IMR-90 (cell line): ENCODE measurements around the gene CDO1. TPM values are rescaled to one million over a fixed set of nuclear protein-coding genes. Genes with fewer than 3 reads are reported as not detected.

Experiments used
- ATAC-seq: fragments of 200-7000 bp; cut with Tn5 transposase; 2 replicates; pipeline ENCODE4 v1.9.1; 2020; ENCODE audit warnings: low read depth, mild to moderate bottlenecking, moderate library complexity
- BruUV-seq: library from RNA; stranded (reverse); fragments of 400-500 nt; replicated peaks from 2 replicates; lab custom pipeline; 2021; lab: Mats Ljungman, UMichigan
- CTCF ChIA-PET: fragments of 300-600 bp; formaldehyde crosslinking; extraction: SDS; loops from one replicate; lab custom pipeline; 2021; ENCODE audit warnings: antibody characterized with exemption; lab: Yijun Ruan, JAX
- POLR2A ChIA-PET: fragments of 300-600 bp; sonication (Branson Sonifier 250); formaldehyde crosslinking; loops from one replicate; lab custom pipeline; 2022; ENCODE audit warnings: antibody characterized with exemption; ENCODE audit not compliant: unreplicated experiment; lab: Charles Lee
- DNase-seq: peaks from one replicate; pipeline ENCODE4 v3.0.0; 2013
- H2AFZ ChIP-seq: replicated peaks from 2 replicates; pipeline ENCODE3; 2013; ENCODE audit warnings: low read length, mild to moderate bottlenecking; ENCODE audit not compliant: poor library complexity
- H2AK5ac ChIP-seq: 2 replicates; pipeline ENCODE4 v1.6.1; 2013; ENCODE audit warnings: low read depth, low read length, inconsistent platforms
- H2AK9ac ChIP-seq: replicated peaks from 2 replicates; pipeline ENCODE3; 2013; ENCODE audit warnings: mild to moderate bottlenecking, low read depth, low read length, moderate library complexity; ENCODE audit not compliant: poor library complexity
- H2BK120ac ChIP-seq: 2 replicates; pipeline ENCODE4 v1.6.1; 2013; ENCODE audit warnings: low read depth, low read length, inconsistent platforms
- H2BK15ac ChIP-seq: 3 replicates; pipeline ENCODE4 v1.6.1; 2013; ENCODE audit warnings: low read depth, low read length, inconsistent platforms
- H2BK20ac ChIP-seq: 2 replicates; pipeline ENCODE4 v1.6.1; 2013; ENCODE audit warnings: low read depth, mild to moderate bottlenecking, inconsistent platforms, low read length, moderate library complexity
- H2BK5ac ChIP-seq: 2 replicates; pipeline ENCODE4 v1.6.1; 2013; ENCODE audit warnings: mild to moderate bottlenecking, low read depth, low read length, inconsistent platforms; ENCODE audit not compliant: poor library complexity, severe bottlenecking
- H3K14ac ChIP-seq: replicated peaks from 2 replicates; pipeline ENCODE4 v1.6.1; 2013; ENCODE audit warnings: low read depth, low read length, inconsistent platforms
- H3K18ac ChIP-seq: 2 replicates; pipeline ENCODE4 v1.6.1; 2013; ENCODE audit warnings: low read depth, low read length, control low read depth
- H3K23ac ChIP-seq: 2 replicates; pipeline ENCODE4 v1.6.1; 2013; ENCODE audit warnings: low read depth, low read length, inconsistent platforms
- H3K27ac ChIP-seq: 2 replicates; pipeline ENCODE4 v1.5.1; 2013; ENCODE audit warnings: mild to moderate bottlenecking, control low read depth, low read length; ENCODE audit not compliant: insufficient read depth
- H3K27me3 ChIP-seq: 2 replicates; pipeline ENCODE4 v1.6.1; 2013; ENCODE audit warnings: low read length; ENCODE audit not compliant: control insufficient read depth, insufficient read depth
- H3K36me3 ChIP-seq: 2 replicates; pipeline ENCODE4 v1.6.1; 2013; ENCODE audit warnings: low read length, mixed read lengths; ENCODE audit not compliant: control insufficient read depth, insufficient read depth
- H3K4ac ChIP-seq: 2 replicates; pipeline ENCODE4 v1.6.1; 2013; ENCODE audit warnings: low read depth, low read length, inconsistent platforms
- H3K4me1 ChIP-seq: 2 replicates; pipeline ENCODE4 v1.6.1; 2013; ENCODE audit warnings: low read length, mixed read lengths; ENCODE audit not compliant: control insufficient read depth, insufficient read depth
- H3K4me2 ChIP-seq: 2 replicates; pipeline ENCODE4 v1.6.1; 2013; ENCODE audit warnings: low read depth, mild to moderate bottlenecking, control low read depth, low read length, moderate library complexity
- H3K4me3 ChIP-seq: 2 replicates; pipeline ENCODE4 v1.5.1; 2013; ENCODE audit warnings: low read depth, mild to moderate bottlenecking, control low read depth, low read length, moderate library complexity; ENCODE audit not compliant: insufficient read depth
- H3K56ac ChIP-seq: 2 replicates; pipeline ENCODE4 v1.6.1; 2013; ENCODE audit warnings: low read length, inconsistent platforms; ENCODE audit not compliant: insufficient read depth; ENCODE audit errors: extremely low read depth
- H3K79me1 ChIP-seq, 2 experiments: 2 replicates each; pipeline ENCODE4 v1.6.1; 2013; ENCODE audit warnings: low read length in 2 of 2, inconsistent platforms in 1 of 2, low read depth in 1 of 2
- H3K9ac ChIP-seq: 2 replicates; pipeline ENCODE4 v1.6.1; 2013; ENCODE audit warnings: low read depth, low read length, control low read depth
- H3K9me1 ChIP-seq: 2 replicates; pipeline ENCODE4 v1.6.1; 2013; ENCODE audit warnings: low read length, inconsistent platforms; ENCODE audit not compliant: insufficient read depth
- H3K9me3 ChIP-seq: 2 replicates; pipeline ENCODE4 v1.6.1; 2013; ENCODE audit warnings: low read length; ENCODE audit not compliant: control insufficient read depth, insufficient read depth
- H4K20me1 ChIP-seq: 2 replicates; pipeline ENCODE4 v1.6.1; 2013; ENCODE audit warnings: low read length, inconsistent platforms; ENCODE audit not compliant: insufficient read depth
- H4K5ac ChIP-seq: 2 replicates; pipeline ENCODE4 v1.6.1; 2013; ENCODE audit warnings: mild to moderate bottlenecking, low read depth, low read length, control low read depth
- H4K8ac ChIP-seq, 2 experiments: 2 replicates each; pipeline ENCODE4 v1.6.1; 2013; ENCODE audit warnings: low read depth in 2 of 2, low read length in 2 of 2, control low read depth in 1 of 2, inconsistent platforms in 1 of 2
- H4K91ac ChIP-seq: 2 replicates; pipeline ENCODE4 v1.6.1; 2013; ENCODE audit warnings: low read depth, low read length, inconsistent platforms; ENCODE audit not compliant: insufficient read depth
- BHLHE40 ChIP-seq: fragments of 150-350 bp; IDR thresholded peaks from 2 replicates; pipeline ENCODE4 v1.6.1; 2016; ENCODE audit warnings: mild to moderate bottlenecking, low read depth, low read length
- CEBPB ChIP-seq: IDR thresholded peaks from 2 replicates; pipeline ENCODE4 v1.6.1; 2012; ENCODE audit warnings: low read depth, low read length, improper control_type of control experiment
- CHD1 ChIP-seq: IDR thresholded peaks from 2 replicates; pipeline ENCODE4 v1.6.1; 2012; ENCODE audit warnings: low read depth, low read length, improper control_type of control experiment
- CTCF ChIP-seq: conservative IDR thresholded peaks from 2 replicates; pipeline ENCODE4 v1.5.1; 2012; ENCODE audit warnings: mild to moderate bottlenecking, low read depth, low read length, improper control_type of control experiment
- ELK1 ChIP-seq: fragments of 150-350 bp; IDR thresholded peaks from 2 replicates; pipeline ENCODE4 v1.6.1; 2016; ENCODE audit warnings: low read depth, mild to moderate bottlenecking, low read length, moderate library complexity, borderline replicate concordance
- FOS ChIP-seq: fragments of 150-350 bp; IDR thresholded peaks from 2 replicates; pipeline ENCODE4 v1.6.1; 2016; ENCODE audit warnings: low read depth, low read length
- MAFK ChIP-seq: IDR thresholded peaks from 2 replicates; pipeline ENCODE4 v1.6.1; 2012; ENCODE audit warnings: low read depth, low read length, improper control_type of control experiment
- MAZ ChIP-seq: IDR thresholded peaks from 2 replicates; pipeline ENCODE4 v1.6.1; 2012; ENCODE audit warnings: low read depth, mild to moderate bottlenecking, low read length, improper control_type of control experiment, moderate library complexity, borderline replicate concordance
- MXI1 ChIP-seq: IDR thresholded peaks from 2 replicates; pipeline ENCODE4 v1.6.1; 2012; ENCODE audit warnings: low read depth, mild to moderate bottlenecking, low read length, moderate library complexity, borderline replicate concordance
- NFE2L2 ChIP-seq: fragments of 150-350 bp; IDR thresholded peaks from 2 replicates; pipeline ENCODE4 v1.6.1; 2016; ENCODE audit warnings: low read depth, mild to moderate bottlenecking, low read length
- POLR2A ChIP-seq: IDR thresholded peaks from 2 replicates; pipeline ENCODE4 v1.6.1; 2012; ENCODE audit warnings: mild to moderate bottlenecking, low read depth, low read length
- RAD21 ChIP-seq: IDR thresholded peaks from 2 replicates; pipeline ENCODE4 v1.6.1; 2012; ENCODE audit warnings: low read length, improper control_type of control experiment
- RCOR1 ChIP-seq: IDR thresholded peaks from 2 replicates; pipeline ENCODE4 v1.6.1; 2012; ENCODE audit warnings: mild to moderate bottlenecking, low read length, improper control_type of control experiment; ENCODE audit not compliant: insufficient replicate concordance
- RFX5 ChIP-seq: IDR thresholded peaks from 2 replicates; pipeline ENCODE4 v1.8.0; 2012; ENCODE audit warnings: low read depth, mild to moderate bottlenecking, low read length, moderate library complexity
- SMC3 ChIP-seq: fragments of 150-350 bp; IDR thresholded peaks from 2 replicates; pipeline ENCODE4 v1.6.1; 2016; ENCODE audit warnings: low read depth, mild to moderate bottlenecking, antibody characterized with exemption, low read length, moderate library complexity
- USF2 ChIP-seq: fragments of 150-350 bp; IDR thresholded peaks from 2 replicates; pipeline ENCODE4 v1.6.1; 2017; ENCODE audit warnings: mild to moderate bottlenecking, antibody characterized with exemption, low read length, low read depth
- WGBS, 2 experiments: methylation state at CpG; one replicate each; pipeline versions ENCODE4 v1.1.5 to v1.1.7; 2013; ENCODE audit warnings: missing lambda C conversion rate in 2 of 2; ENCODE audit not compliant: insufficient read length in 1 of 2; ENCODE audit errors: extremely low coverage in 2 of 2; 5-methylcytosine and 5-hydroxymethylcytosine counted together
- dilution Hi-C: fragments of 300-500 bp; cut with HindIII; formaldehyde crosslinking; loops from one replicate; pipeline ENCODE4 v1.14.3; 2018; ENCODE audit warnings: low sequenced_read_pairs; ENCODE audit not compliant: unreplicated experiment
- in situ Hi-C: fragments of 300-500 bp; cut with MboI; formaldehyde crosslinking; loops from 3 replicates; pipeline ENCODE4 v1.14.3; 2019; ENCODE audit warnings: low sequenced_read_pairs, inconsistent platforms, mixed read lengths
- intact Hi-C: fragments of 100-400 bp; cut with micrococcal nuclease; formaldehyde crosslinking; loops from 2 replicates; pipeline ENCODE4 v1.10.0; 2022
- polyA plus RNA-seq, 3 experiments: library from polyadenylated mRNA; depleted of rRNA; stranded (reverse); fragments of >200 nt; gene quantifications; 2 replicates each; pipeline ENCODE4 v1.2.3, GENCODE V29; 2012; ENCODE audit warnings: low replicate concordance in 1 of 3
- total RNA-seq: library from RNA; depleted of rRNA; stranded (reverse); fragments of >200 nt; gene quantifications from 2 replicates; pipeline ENCODE4 v1.2.3, GENCODE V29; 2012

Gene CDO1
- total and polyA plus RNA-seq, 2 of the 4 experiments (the other 2 are of a cell fraction) = 4.8 to 8.6 TPM

GRCh38 chr5:115755675-115756074 lies 60.8 kb downstream of the CDO1 start:
- H4K91ac ChIP-seq = no peak overlapping the region
- H2AK5ac ChIP-seq = no peak overlapping the region
- WGBS, 2 experiments = no CpG with 5 or more reads among the region's 1 CpG
- H3K14ac ChIP-seq = no peak overlapping the region
- no peak for TF ChIP-seq RCOR1
- no peak for TF ChIP-seq SMC3
- no peak for TF ChIP-seq CHD1
- TF ChIP-seq BHLHE40 = no peak
- TF ChIP-seq CEBPB = no peak
- no peak for TF ChIP-seq ELK1
- TF ChIP-seq POLR2A = no peak
- no peak for TF ChIP-seq USF2
- no peak for TF ChIP-seq MAFK
- no peak for TF ChIP-seq RAD21
- no peak for TF ChIP-seq CTCF
- TF ChIP-seq NFE2L2 = no peak
- no peak for TF ChIP-seq MXI1
- no peak for TF ChIP-seq MAZ
- no peak for TF ChIP-seq RFX5
- TF ChIP-seq FOS = no peak
- no peak overlapping the region for H3K27ac ChIP-seq
- in situ Hi-C loops (no loop called here), dilution Hi-C loops (no loop called here), intact Hi-C loops (no loop called here)
- no peak overlapping the region for H3K4me3 ChIP-seq
- no peak overlapping the region for H2BK120ac ChIP-seq
- no peak overlapping the region for H4K5ac ChIP-seq
- no peaks in the 10 kb centered on the region for H4K20me1 ChIP-seq
- no peak overlapping the region for H2AFZ ChIP-seq
- H3K27me3 ChIP-seq = no peaks in the 10 kb centered on the region
- H3K56ac ChIP-seq = no peak overlapping the region
- CTCF ChIA-PET = no interaction called here
- H3K4ac ChIP-seq = no peak overlapping the region
- POLR2A ChIA-PET = no interaction called here
- no peaks in the 10 kb centered on the region for H3K9me3 ChIP-seq
- no peak overlapping the region for H2AK9ac ChIP-seq
- H3K79me1 ChIP-seq = no peaks in the 10 kb centered on the region
- BruUV-seq = no TSS peak
- H2BK15ac ChIP-seq = no peak overlapping the region
- H2BK20ac ChIP-seq = no peak overlapping the region
- no peak overlapping the region for H2BK5ac ChIP-seq
- ATAC-seq (no peak), DNase-seq (no peak)
- no peak overlapping the region for H3K23ac ChIP-seq
- H3K9me1 ChIP-seq = no peaks in the 10 kb centered on the region
- no peak overlapping the region for H3K4me2 ChIP-seq
- H3K36me3 ChIP-seq = no peaks in the 10 kb centered on the region
- no peak overlapping the region for H3K9ac ChIP-seq
- H3K4me1 ChIP-seq = no peaks in the 10 kb centered on the region
- no peak overlapping the region for H4K8ac ChIP-seq
- H3K18ac ChIP-seq = no peak overlapping the region
